Liver (tissue), 3 donors: ENCODE results near the gene ATP5PD.

Experiments
- EGR1 ChIP-seq, 2 donors: IDR thresholded peaks; 2 replicates each; pipeline ENCODE4 v1.6.1; 2016 to 2018; ENCODE audit warnings: antibody characterized with exemption in 2 of 2, low read depth in 2 of 2
- GABPA ChIP-seq, 2 donors: IDR thresholded peaks in 1 of 2; conservative IDR thresholded peaks in 1 of 2; 2 replicates each; pipeline ENCODE4 v1.6.1; 2016; ENCODE audit warnings: antibody characterized with exemption in 2 of 2, mild to moderate bottlenecking in 1 of 2, moderate library complexity in 1 of 2
- HNF4G ChIP-seq: IDR thresholded peaks from 2 replicates; pipeline ENCODE4 v1.6.1; 2016; ENCODE audit warnings: antibody characterized with exemption
- TAF1 ChIP-seq: conservative IDR thresholded peaks from 2 replicates; pipeline ENCODE4 v1.6.1; 2016; ENCODE audit warnings: antibody characterized with exemption, mild to moderate bottlenecking
- TF ChIP-seq, protein P1 (sequence below): fragments of 150-350 bp; IDR thresholded peaks from 2 replicates; pipeline ENCODE4 v1.5.1; 2017; ENCODE audit warnings: improper control_type of control experiment, low read depth, low read length; ENCODE audit not compliant: missing input control
- TF ChIP-seq, protein P2 (sequence below): IDR thresholded peaks from 2 replicates; pipeline ENCODE4 v1.6.1; 2016; ENCODE audit warnings: antibody characterized with exemption
- donor health status: healthy.
- donor health status: healthy.

DNA sequence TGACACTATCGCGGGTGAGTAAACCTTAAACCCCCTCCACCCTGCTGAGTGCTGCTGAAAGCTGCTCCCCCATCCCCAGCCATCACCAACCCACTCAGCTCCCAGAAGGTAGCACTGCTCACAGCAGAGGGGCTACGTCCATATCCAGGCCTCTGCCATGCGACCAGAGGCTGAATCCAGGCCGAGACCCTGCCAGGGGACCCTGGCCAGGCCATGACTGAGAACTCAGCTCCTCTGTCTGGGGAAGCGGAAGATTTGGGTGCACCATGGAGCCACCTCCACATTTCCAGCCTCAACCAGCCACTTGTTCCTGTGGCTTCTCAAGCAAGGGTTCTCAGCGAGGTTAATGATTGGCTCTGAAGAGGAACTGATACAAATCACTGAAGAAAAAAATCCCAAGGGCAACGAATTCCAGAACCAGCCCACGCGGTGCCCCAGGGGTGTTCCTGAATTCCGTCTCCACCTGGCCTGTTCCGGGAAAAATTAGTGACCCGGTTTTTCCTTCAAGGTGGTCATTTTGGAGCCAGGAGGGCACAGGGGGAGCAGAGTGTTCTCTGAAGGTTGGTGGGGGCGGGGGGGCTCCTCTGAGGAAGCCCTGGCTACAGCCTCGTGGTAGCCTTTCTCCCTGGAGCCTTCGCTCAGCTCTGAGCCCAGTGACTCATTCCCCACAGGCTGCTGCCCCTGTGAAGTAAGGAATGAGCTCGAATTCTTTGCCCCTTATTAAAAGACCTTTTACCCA lies 31.7 kb upstream of the ATP5PD start:
- TF ChIP-seq, protein P1, sequence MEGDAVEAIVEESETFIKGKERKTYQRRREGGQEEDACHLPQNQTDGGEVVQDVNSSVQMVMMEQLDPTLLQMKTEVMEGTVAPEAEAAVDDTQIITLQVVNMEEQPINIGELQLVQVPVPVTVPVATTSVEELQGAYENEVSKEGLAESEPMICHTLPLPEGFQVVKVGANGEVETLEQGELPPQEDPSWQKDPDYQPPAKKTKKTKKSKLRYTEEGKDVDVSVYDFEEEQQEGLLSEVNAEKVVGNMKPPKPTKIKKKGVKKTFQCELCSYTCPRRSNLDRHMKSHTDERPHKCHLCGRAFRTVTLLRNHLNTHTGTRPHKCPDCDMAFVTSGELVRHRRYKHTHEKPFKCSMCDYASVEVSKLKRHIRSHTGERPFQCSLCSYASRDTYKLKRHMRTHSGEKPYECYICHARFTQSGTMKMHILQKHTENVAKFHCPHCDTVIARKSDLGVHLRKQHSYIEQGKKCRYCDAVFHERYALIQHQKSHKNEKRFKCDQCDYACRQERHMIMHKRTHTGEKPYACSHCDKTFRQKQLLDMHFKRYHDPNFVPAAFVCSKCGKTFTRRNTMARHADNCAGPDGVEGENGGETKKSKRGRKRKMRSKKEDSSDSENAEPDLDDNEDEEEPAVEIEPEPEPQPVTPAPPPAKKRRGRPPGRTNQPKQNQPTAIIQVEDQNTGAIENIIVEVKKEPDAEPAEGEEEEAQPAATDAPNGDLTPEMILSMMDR, result no peak
- no peak for TF ChIP-seq EGR1 (IDR thresholded peaks at IDR 0.05; ENCODE audit: low read depth in 2 of 2)
- TF ChIP-seq, protein P2, sequence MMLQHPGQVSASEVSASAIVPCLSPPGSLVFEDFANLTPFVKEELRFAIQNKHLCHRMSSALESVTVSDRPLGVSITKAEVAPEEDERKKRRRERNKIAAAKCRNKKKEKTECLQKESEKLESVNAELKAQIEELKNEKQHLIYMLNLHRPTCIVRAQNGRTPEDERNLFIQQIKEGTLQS, result no peak
- no peak for TF ChIP-seq HNF4G
- TF ChIP-seq TAF1, result no peak
- TF ChIP-seq GABPA (IDR thresholded peaks at IDR 0.05 in 1 of 2, conservative IDR thresholded peaks at IDR 0.05 in 1 of 2), result no peak
